D341Med (cell line): ENCODE data around the gene OR4C15.

Source experiments
- DNase-seq: peaks from one replicate; pipeline ENCODE4 v3.0.0; 2012; ENCODE audit warnings: low spot score

OR4C15 gene

GRCh38 chr11:55554169-55554568 lies at the start of gene OR4C15:
Gene OR4C15 (plus strand): TSS chr11:55554469. CDS start chr11:55554469, 0 bp downstream.
- no peak for DNase-seq

- no peak for DNase-seq
Observed at GRCh38 chr11:55571828-55572227, 17.6 kb downstream of the OR4C15 start, which contains the start of gene OR4C16. Gene OR4C16 (plus strand): TSS chr11:55572128. CDS start chr11:55572128, 0 bp downstream.

- no peak for DNase-seq
Observed at GRCh38 chr11:55572548-55572947, 18.3 kb downstream of the OR4C15 start.
